GM12892 (cell line): ENCODE results near the gene CERS6.

ENCODE experiments used
- POLR2A ChIP-seq: IDR thresholded peaks from 2 replicates; pipeline ENCODE4 v1.6.1; 2011; ENCODE audit warnings: low read depth, low read length, control low read depth
- POLR2AphosphoS5 ChIP-seq: IDR thresholded peaks from 2 replicates; pipeline ENCODE4 v1.6.1; 2011; ENCODE audit warnings: low read depth, low read length, control low read depth
- TAF1 ChIP-seq: IDR thresholded peaks from 2 replicates; pipeline ENCODE4 v1.6.1; 2011; ENCODE audit warnings: low read depth, mild to moderate bottlenecking, control low read depth, low read length, borderline replicate concordance

- TF ChIP-seq POLR2A, result no peak
- TF ChIP-seq POLR2AphosphoS5, result no peak
- TF ChIP-seq TAF1, result no peak
Measured at GRCh38 chr2:168765401-168765800, 309.3 kb downstream of the CERS6 start.
